Measurements from ENCODE around the gene SYNE1.

SYNE1 gene

DNA sequence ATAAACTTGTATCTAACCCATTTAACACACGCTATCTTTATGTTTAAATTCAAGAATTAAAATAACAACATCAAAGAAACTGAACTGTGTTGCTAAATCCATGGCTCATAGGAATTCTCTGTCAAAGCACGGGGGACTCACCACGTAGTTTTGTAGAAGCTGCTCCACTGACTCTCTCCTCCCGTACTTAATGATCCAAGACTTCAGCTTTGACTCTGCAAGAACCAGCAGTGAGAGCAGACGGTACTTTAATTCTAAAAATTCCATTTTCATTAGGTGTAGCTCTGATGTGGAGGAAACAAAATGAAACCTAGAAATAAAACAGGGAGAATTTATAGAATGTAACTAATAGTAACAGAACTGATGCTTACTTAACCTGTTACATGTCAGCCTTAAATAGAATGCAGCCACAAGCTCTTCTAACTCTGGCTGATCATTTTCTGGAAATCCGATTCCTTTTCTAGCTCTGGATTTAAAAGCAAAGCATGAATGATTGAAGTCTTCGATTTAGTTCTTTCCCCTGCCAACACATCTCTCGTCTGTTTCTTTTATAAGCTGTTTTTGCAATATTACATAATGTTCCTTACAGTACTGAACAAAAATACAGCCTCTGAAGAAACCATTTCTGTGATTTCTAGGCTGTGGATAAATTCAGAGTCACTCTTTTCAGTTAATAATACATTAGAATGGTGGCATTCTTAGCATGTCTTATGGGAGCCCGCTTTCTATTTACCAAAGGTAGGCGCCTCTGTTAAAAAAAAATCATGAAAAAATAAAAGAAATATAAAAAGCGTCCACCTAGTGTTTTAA lies 165.5 kb downstream of the SYNE1 start:
- H3K4me1 ChIP-seq (ENCODE audit: control insufficient read depth in 1 of 2, insufficient read depth in 1 of 2, low read depth in 1 of 2, low read length in 1 of 2) = no peaks in the 10 kb centered on the region
- H3K36me3 ChIP-seq = peaks cover 87% of the 10 kb centered on the region
- TF ChIP-seq, protein P1, sequence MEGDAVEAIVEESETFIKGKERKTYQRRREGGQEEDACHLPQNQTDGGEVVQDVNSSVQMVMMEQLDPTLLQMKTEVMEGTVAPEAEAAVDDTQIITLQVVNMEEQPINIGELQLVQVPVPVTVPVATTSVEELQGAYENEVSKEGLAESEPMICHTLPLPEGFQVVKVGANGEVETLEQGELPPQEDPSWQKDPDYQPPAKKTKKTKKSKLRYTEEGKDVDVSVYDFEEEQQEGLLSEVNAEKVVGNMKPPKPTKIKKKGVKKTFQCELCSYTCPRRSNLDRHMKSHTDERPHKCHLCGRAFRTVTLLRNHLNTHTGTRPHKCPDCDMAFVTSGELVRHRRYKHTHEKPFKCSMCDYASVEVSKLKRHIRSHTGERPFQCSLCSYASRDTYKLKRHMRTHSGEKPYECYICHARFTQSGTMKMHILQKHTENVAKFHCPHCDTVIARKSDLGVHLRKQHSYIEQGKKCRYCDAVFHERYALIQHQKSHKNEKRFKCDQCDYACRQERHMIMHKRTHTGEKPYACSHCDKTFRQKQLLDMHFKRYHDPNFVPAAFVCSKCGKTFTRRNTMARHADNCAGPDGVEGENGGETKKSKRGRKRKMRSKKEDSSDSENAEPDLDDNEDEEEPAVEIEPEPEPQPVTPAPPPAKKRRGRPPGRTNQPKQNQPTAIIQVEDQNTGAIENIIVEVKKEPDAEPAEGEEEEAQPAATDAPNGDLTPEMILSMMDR (IDR thresholded peaks at IDR 0.05) = no peak
- H3K9me3 ChIP-seq = no peaks in the 10 kb centered on the region
- no peak overlapping the region for H3K27ac ChIP-seq
- no peaks in the 10 kb centered on the region for H3K27me3 ChIP-seq
- H3K4me3 ChIP-seq (ENCODE audit: low read depth in 1 of 2, low read length in 1 of 2) = no peak overlapping the region

DNA sequence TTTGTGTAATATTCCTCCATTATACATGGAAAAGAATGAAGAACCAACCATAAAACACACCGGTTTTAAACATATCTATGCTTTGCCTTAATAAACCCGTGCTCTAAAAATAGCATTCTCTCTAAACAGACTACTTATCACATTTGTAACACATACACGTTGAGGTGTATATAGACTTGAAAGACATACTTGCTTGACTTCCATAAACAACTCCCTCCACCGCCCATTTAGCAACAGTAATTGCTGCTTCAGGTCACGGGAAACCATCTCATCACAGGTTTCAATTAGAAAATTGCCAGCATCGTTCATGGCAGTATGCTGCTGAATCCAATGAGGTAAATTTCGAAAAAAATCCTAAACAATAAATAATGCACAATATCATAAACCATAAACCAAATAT lies 174.0 kb downstream of the SYNE1 start:
- H3K27ac ChIP-seq = no peak overlapping the region
- H3K9me3 ChIP-seq = no peaks in the 10 kb centered on the region
- peaks cover 92% of the 10 kb centered on the region for H3K36me3 ChIP-seq
- H3K4me3 ChIP-seq (ENCODE audit: low read depth in 1 of 2, low read length in 1 of 2) = no peak overlapping the region
- no peaks in the 10 kb centered on the region for H3K4me1 ChIP-seq (ENCODE audit: control insufficient read depth in 1 of 2, insufficient read depth in 1 of 2, low read depth in 1 of 2, low read length in 1 of 2)
- H3K27me3 ChIP-seq = no peaks in the 10 kb centered on the region
- TF ChIP-seq, protein P1 (IDR thresholded peaks at IDR 0.05) = no peak

DNA sequence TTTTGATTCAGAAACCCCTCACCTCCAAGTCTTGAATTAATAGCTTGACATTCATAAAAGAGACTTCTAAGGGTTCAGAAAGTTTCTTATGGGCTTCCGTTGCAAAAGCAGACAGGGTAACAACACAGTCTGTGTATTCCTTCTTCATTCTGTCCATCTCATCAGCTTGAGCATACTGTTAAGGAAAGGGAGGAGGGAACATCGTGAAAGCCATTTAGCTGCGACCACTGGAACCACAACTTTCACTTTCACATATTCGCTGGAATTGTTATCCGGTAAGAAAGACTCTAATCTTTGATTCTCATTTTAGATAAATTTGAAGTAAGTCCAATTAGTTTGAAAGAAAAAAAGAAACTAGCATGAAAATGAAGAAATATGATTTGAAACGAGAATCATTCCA lies 174.4 kb downstream of the SYNE1 start:
- Histone ChIP-seq H3K9me3 (no peaks in the 10 kb centered on the region), H3K4me3 (ENCODE audit: low read depth in 1 of 2, low read length in 1 of 2) (no peak overlapping the region), H3K27me3 (no peaks in the 10 kb centered on the region), H3K27ac (no peak overlapping the region), H3K4me1 (ENCODE audit: control insufficient read depth in 1 of 2, insufficient read depth in 1 of 2, low read depth in 1 of 2, low read length in 1 of 2) (no peaks in the 10 kb centered on the region), H3K36me3 (peaks cover 92% of the 10 kb centered on the region)
- TF ChIP-seq, protein P1 (IDR thresholded peaks at IDR 0.05) = no peak

DNA sequence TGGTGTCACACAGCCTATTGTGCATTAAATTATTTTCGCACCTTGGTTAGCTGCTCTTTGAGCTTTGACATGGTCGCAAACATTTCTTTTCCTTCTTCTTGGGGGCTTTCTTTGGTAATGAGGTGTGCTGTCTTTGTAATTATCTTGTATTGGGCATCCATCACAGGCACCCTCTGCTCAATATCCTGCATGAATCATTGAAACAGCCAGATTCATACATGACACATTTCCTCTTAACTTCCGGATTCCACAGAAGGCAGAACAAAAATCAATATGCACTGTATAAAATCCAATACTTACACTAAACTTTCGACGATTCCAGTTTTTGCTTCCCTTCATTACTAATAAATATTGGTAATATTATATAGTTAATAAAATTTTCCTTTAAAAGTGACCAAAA lies 175.6 kb downstream of the SYNE1 start:
- Histone ChIP-seq H3K27ac (no peak overlapping the region), H3K27me3 (no peaks in the 10 kb centered on the region), H3K4me1 (ENCODE audit: control insufficient read depth in 1 of 2, insufficient read depth in 1 of 2, low read depth in 1 of 2, low read length in 1 of 2) (no peaks in the 10 kb centered on the region), H3K4me3 (ENCODE audit: low read depth in 1 of 2, low read length in 1 of 2) (no peak overlapping the region), H3K36me3 (peaks cover 94% of the 10 kb centered on the region), H3K9me3 (no peaks in the 10 kb centered on the region)
- TF ChIP-seq, protein P1 (IDR thresholded peaks at IDR 0.05) = no peak

DNA sequence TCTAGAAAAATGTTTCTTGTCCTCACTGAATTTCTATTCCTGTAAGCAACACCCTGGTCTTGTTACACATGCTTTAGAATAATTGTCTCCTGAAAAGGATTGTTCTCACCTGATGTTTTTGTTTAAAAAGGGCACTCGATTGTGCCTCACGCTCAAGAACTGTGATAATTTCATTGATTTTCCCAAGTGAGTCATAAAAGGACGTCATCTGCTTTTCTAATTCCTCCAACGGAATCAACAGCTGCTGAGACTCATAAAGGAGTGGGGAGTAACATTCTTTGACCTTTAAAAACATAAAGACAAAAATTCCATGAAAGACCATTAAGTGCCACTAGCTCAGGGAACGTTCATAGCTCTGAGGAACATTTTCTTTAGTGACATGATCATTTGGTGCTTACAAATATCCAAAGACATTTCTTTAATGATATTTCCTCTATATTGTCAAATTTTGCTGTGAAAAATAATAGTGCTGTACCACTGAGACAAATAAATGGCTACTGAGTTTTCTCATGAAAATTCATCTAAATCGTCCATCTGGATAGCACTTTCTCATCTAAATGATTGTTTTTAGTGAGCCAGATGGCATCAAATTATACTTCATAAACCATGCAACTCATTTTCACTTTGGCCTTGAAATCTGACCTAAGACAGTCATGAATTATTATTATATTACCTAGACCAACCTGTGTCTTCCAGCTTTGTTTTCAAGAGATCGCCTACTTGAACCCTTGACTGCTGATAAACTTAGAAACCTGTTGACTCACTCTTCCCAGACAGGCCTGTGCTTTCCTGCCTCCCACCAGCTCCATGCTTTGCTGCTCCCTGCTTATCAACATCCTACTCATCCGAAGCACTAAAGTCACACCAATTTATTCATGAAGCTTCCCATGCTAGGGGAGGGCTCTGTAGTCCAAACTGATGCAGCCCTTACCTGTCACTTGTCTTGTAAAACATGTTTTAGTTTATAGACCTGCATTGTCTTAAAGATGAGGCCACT lies 178.2 kb downstream of the SYNE1 start:
- no peak overlapping the region for H3K27ac ChIP-seq
- no peaks in the 10 kb centered on the region for H3K4me1 ChIP-seq (ENCODE audit: control insufficient read depth in 1 of 2, insufficient read depth in 1 of 2, low read depth in 1 of 2, low read length in 1 of 2)
- H3K27me3 ChIP-seq = no peaks in the 10 kb centered on the region
- no peak overlapping the region for H3K4me3 ChIP-seq (ENCODE audit: low read depth in 1 of 2, low read length in 1 of 2)
- TF ChIP-seq, protein P1 (IDR thresholded peaks at IDR 0.05) = no peak
- no peaks in the 10 kb centered on the region for H3K9me3 ChIP-seq
- H3K36me3 ChIP-seq = peaks cover 94% of the 10 kb centered on the region

Measured in neutrophil (primary cell).